IPS DF 19.7 (cell line): ENCODE results near the gene UBC.

Source experiments
- DNase-seq: peaks from one replicate; pipeline ENCODE4 v3.0.0-alpha.2; 2013; ENCODE audit warnings: low read depth, low spot score

The UBC gene

GRCh38 chr12:124914392-124915238 is at the start of gene UBC:
Gene UBC (minus strand): TSS chr12:124914650. CDS start chr12:124913771, 879 bp downstream.
- no peak for DNase-seq

- DNase-seq: no peak
These were observed 48.8 kb upstream of the UBC start for GRCh38 chr12:124963211-124963610.

DNA sequence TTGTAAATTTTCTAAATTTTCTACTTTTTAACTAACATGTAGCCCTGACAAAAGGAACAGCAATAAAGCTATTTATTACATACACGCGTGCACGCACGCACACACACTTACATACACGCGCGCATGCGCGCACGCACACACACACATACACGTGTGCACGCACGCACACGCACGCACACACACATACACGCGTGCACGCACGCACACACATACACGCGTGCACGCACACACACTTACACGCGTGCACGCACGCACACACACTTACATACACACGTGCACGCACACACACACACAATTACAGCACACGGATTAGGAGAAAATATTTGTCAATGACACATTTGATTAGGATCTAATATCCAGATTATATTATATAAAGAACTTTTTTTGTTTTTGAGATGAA is 46.6 kb upstream of the UBC start:
- no peak for DNase-seq

DNA sequence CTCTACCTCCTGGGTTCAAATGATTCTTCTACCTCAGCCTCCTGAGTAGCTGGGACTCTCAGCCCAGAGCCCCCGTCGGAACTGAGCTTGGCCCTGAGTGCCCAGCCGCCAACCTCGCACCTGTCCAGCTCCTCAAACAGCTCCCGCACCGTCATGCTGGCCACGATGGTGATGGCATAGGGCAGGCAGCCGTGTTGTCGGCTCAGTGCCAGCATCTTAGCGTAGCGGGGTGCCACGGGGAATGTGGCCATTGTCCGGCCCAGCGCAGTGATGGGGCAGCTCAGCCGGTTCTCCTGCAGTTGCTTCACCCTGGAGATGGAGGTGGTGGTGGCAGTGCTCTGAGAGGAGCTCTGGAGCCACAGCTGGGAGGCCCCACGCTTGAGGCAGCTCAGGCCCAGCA is 42.1 kb upstream of the UBC start:
- DNase-seq: no peak

GRCh38 chr12:124954771-124955170 is 40.3 kb upstream of the UBC start:
- DNase-seq: no peak

DNA sequence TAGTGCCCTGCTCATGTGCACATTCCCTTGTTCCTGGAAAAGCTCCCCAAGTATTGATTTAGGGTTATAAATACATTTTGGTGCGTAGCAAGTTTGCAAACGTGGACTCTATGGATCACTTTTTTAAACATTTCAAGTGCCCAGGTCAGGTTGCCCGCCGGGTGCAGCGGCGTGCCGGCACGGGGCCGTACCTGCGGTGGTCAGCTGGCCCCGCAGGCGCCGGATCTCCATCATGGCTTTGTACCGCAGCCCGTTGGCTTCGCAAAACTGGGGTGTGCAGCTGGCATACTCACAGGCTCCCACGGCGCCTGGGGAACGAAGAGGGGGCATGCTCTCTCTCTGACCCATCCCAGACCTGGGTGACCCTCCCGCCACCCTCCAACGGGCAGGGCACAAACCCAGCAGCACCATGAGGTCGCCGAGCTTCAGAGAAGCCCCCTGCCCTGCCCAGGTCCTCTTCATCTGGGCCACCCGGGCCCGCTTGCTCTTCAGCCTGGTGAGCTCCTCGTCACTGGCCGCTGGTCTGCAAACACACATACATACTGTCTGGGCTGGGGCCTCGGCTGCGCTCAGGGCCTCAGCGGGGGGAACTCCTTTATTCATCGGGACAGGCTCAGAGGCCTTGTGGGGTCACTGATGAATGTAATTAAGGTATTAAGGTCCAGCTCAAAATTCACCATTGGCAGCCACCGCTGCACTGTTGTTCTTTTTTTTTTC is 39.4 kb upstream of the UBC start:
- no peak for DNase-seq

GRCh38 chr12:124952801-124953200 is 38.4 kb upstream of the UBC start:
- no peak for DNase-seq

DNA sequence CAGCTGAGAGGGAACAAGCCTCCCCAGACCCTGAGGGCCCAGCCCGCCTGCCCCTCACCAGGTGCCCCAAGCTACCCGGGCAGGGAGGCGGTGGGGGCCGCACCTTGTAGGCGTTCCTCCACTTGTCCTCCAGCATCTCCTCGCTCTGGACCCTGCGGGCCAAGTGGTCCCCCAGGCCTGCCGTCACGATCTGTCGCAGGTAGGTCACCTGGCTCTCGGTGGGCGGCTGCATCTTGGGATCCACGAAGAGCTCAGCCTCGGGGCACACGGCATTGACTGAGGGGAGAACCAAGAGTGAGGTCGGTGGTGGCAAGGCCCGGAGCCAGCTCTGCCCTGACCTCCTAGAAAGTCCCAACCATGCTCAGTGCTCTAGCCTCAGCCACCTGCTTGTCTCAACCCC is 37.8 kb upstream of the UBC start:
- no peak for DNase-seq

DNA sequence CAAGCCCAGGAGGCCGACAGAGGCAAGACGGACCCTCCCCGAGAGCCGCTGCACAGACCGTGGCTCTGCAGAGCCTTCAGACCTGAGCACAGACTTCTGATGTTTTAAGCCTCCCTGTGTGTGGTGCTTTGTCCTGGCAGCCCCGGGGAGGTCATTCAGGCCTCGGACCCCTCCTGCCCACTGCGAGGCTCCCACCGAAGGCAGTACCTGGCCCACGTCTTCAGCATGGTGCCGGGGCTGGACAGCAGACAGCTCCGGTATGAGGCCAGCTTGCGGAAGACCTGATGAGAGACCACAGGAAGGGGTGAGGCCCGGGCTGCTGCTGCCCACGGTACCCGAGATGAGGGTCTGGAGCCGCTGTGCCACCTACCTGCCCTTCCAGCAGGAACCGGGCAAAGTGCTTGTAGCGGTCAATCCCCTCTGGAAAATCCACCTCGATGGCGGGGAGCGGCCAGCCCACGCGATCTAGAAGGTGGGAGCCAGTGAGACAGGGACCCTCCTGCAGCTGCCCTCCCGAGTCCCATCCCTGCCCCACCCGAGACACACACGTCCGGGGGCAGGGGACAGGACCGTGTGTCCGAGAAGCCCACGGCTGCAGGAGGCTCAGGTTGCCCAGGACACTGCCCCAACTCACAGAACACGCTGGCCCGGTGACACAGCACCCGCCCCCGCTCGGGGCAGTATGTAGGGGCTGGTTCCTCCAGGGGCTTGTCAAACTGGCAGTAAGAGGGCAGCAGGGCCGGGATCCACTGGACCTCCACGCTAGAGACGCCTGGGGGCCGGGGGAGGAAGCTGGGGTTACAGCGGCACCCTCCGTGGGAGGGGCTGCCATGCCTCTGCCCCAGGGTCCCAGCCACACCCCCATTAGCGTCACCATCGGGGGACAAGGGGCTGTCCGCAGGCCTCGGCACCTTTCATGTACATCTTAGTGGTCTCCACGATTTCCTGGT is 35.6 kb upstream of the UBC start:
- no peak for DNase-seq

DNA sequence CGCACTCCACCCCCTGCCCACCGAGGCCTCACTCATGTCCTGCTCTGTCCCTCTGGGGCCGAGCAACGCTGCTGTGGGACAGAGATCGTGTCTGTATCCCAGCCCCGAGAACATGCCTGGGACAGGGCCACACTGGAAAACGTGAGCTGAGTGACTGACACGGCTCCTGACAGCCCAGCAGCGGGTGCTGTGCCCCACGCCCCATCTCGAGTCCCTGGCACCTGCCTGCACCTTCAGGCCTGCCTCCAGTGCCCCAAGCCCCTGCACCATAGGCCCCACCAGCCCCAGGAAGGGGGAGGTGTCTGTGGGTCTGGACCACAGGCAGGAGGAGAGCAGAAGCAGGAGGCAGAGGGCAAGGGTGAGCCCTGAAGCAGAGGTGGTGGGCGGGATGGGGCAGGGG is 34.6 kb upstream of the UBC start:
- DNase-seq: no peak

- DNase-seq: no peak
These were observed 33.3 kb upstream of the UBC start for GRCh38 chr12:124947561-124948398.

DNA sequence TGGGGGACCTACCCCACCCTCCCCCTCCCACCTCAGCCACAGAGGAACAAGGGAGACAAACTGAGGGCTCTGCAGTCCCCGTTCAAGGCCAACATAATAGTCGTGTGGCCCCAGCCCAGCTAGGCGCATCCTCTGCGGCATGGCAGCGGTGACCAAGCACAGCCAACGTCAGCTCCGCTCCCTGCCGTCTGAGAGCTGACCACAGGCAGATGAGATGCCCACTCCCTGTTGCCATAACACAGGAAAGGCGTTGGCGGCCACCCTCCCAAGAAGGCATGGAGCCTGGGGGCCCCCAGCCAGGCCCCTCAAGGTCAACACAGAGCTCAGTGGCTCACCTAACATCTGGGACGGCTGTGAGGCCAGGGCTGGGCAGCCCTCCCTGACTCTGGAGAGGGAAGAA is 32.6 kb upstream of the UBC start:
- no peak for DNase-seq

GRCh38 chr12:124946447-124946793 is 32.0 kb upstream of the UBC start:
- no peak for DNase-seq

DNA sequence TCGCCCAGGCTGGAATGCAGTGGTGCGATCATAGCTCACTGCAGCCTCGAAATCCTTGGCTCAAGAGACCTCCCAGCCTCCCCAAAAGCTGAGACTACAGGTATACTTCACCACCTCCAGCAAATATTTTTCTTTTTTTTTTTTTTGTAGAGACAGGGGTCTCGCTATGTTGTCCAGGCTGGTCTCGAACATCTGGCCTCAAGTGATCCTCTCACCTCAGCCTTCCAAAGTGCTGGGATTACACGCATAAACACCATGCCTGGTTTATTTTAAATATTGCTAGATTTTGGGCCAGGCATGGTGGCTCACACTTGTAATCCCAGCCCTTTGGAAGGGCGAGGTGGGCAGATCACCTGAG is 26.7 kb upstream of the UBC start:
- no peak for DNase-seq

- DNase-seq: peak; percentile 74
These were observed 26.1 kb upstream of the UBC start for GRCh38 chr12:124940393-124941169.

DNA sequence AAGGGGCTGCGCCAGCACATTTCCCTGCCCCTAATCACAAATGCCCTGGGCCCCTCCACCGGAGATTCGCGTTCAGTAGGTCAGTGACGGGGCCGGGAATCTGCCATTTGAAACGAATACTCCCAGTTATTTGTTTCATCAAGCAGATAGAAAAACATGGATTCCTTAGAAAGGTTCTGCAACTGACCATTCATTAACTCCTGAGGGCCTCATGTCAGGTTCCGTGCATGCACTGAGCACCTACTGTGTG is 25.6 kb upstream of the UBC start:
- DNase-seq: no peak

DNA sequence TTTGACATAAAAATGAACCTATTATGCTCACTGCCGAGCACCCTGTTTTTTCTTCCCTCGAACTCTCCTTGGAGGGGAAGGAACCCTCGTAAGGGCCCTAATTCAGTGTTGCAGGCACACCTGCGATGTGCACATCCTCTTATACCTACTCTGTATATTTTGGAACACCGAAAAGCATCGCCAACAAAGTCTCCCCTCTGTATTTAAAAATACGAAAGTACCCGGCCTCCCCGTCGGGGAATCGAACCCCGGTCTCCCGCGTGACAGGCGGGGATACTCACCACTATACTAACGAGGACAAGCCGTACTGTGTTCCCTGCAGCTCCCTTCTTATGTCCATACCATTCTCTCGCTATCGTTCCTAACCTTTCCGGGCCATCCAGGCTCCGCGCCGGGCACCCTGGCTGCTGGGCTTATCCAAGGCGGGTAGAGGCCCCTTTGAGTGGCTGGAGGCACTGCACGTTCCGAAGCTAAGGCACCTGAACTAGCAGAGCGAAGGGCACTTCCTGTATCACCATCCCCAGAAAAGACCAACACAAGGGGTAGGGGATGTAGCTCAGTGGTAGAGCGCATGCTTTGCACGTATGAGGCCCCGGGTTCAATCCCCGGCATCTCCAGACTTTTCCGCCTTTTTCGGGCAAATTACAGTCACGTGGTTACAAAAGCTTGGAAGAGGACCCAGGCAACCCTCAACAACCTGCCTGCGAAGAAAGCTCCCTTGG is 25.1 kb upstream of the UBC start:
- DNase-seq: peak; percentile 90

DNA sequence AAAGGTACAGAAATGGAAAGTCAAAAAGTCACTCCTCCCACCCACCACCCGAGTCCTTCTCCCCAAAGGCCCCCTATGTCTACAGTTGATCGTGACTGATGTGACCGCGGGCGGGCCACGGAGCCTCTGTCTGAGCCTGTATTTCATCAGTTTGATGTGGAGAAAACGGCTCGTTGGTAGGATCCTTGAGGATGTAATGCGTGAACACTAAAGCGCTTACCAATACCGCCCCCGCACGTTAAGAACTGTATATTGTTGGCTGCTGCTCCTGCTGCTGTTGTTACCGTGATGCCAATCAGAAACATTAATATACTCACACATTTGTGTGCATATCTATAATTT is 24.6 kb upstream of the UBC start:
- no peak for DNase-seq

- no peak for DNase-seq
These were observed 24.1 kb upstream of the UBC start for GRCh38 chr12:124938587-124938986.

DNA sequence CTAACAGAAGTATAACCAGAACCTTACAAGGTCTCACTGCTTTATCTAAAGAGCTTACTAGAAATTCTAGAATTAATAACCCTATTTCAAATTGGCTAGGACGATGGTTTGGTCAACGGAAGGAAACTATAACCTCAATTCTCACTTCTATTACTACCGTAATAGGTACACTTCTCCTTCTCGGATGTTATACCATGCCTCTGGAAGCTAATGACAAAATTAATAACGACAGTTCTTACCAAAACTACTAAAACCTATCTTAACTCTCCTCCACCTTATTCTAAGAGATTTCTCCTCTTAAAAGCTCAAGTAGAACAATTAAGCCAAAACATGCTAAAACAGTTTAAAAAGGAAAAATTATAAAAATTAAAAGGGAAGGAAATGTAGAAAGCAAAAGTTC is 23.7 kb upstream of the UBC start:
- DNase-seq: no peak
